IPS-NIHi7 (cell line): ENCODE data around the gene SYTL2.
"Not testable (repeated sequence)": the region's sequence is repeated elsewhere in the genome, so short reads cannot be mapped to it uniquely, and the experiment has no call there.

Experiments
- DNase-seq: peaks from one replicate; pipeline ENCODE4 v3.0.0; 2012; ENCODE audit warnings: mixed read lengths; ENCODE audit errors: extremely low spot score

Gene SYTL2

GRCh38 chr11:85810871-85811611 is at the start of gene SYTL2:
Gene SYTL2 (minus strand): TSS chr11:85811141. CDS start chr11:85757725, 53,416 bp downstream.
- DNase-seq = peak; percentile 93

GRCh38 chr11:85859541-85859940 is 48.6 kb upstream of the SYTL2 start:
- DNase-seq = not testable (repeated sequence)

GRCh38 chr11:85857098-85857497 is 46.2 kb upstream of the SYTL2 start:
- DNase-seq = no peak

GRCh38 chr11:85855341-85855656 is 44.4 kb upstream of the SYTL2 start, which contains the start of gene CCDC83:
Gene CCDC83 (plus strand): TSS chr11:85855383. CDS start chr11:85865124, 9,741 bp downstream.
- DNase-seq = peak; percentile 40

- peak; percentile 96 for DNase-seq
These were observed 43.8 kb upstream of the SYTL2 start for GRCh38 chr11:85854557-85855340.

- DNase-seq = no peak
These were observed 43.2 kb upstream of the SYTL2 start for GRCh38 chr11:85854212-85854556.

GRCh38 chr11:85853541-85853940 is 42.6 kb upstream of the SYTL2 start:
- DNase-seq = not testable (repeated sequence)

GRCh38 chr11:85852754-85853153 is 41.8 kb upstream of the SYTL2 start:
- DNase-seq = not testable (repeated sequence)

- DNase-seq = no peak
These were observed 37.6 kb upstream of the SYTL2 start for GRCh38 chr11:85848556-85848955.

GRCh38 chr11:85848006-85848405 is 37.1 kb upstream of the SYTL2 start:
- DNase-seq = no peak

- DNase-seq = no peak
These were observed 36.5 kb upstream of the SYTL2 start for GRCh38 chr11:85847436-85847835.

GRCh38 chr11:85845124-85845631 is 34.2 kb upstream of the SYTL2 start:
- no peak for DNase-seq

- DNase-seq = no peak
These were observed 33.6 kb upstream of the SYTL2 start for GRCh38 chr11:85844439-85845123.

- DNase-seq = no peak
These were observed 33.0 kb upstream of the SYTL2 start for GRCh38 chr11:85843929-85844328.

- not testable (repeated sequence) for DNase-seq
These were observed 30.0 kb upstream of the SYTL2 start for GRCh38 chr11:85840932-85841331.

GRCh38 chr11:85835729-85836128 is 24.8 kb upstream of the SYTL2 start:
- no peak for DNase-seq

- no peak for DNase-seq
These were observed 24.3 kb upstream of the SYTL2 start for GRCh38 chr11:85835263-85835662.

- DNase-seq = no peak
These were observed 20.1 kb upstream of the SYTL2 start for GRCh38 chr11:85831050-85831449.

GRCh38 chr11:85829172-85829571 is 18.2 kb upstream of the SYTL2 start:
- no peak for DNase-seq

- no peak for DNase-seq
These were observed 17.7 kb upstream of the SYTL2 start for GRCh38 chr11:85828640-85828978.

- no peak for DNase-seq
These were observed 17.1 kb upstream of the SYTL2 start for GRCh38 chr11:85827748-85828639.
